Dendritic cell treated with granulocyte-macrophage colony-stimulating factor and Interleukin-4, amounts not matched to agents 40 ng/mL and 50 ng/mL, for 4 days (primary cell): ENCODE measurements around the gene CCNY.

Experiments
- H3K27ac Mint-ChIP-seq: one replicate; pipeline ENCODE4 v1.8.0; 2022; ENCODE audit warnings: mild to moderate bottlenecking, mixed read lengths
- H3K27me3 Mint-ChIP-seq: one replicate; pipeline ENCODE4 v1.8.0; 2022; ENCODE audit warnings: mild to moderate bottlenecking, mixed read lengths
- H3K36me3 Mint-ChIP-seq: one replicate; pipeline ENCODE4 v1.8.0; 2022; ENCODE audit warnings: low read depth, mixed read lengths
- H3K4me1 Mint-ChIP-seq: one replicate; pipeline ENCODE4 v1.8.0; 2022; ENCODE audit warnings: low read depth, mixed read lengths
- H3K4me3 Mint-ChIP-seq: one replicate; pipeline ENCODE4 v1.8.0; 2022; ENCODE audit warnings: mild to moderate bottlenecking, moderate library complexity, mixed read lengths
- H3K9me3 Mint-ChIP-seq: one replicate; pipeline ENCODE4 v1.8.0; 2022; ENCODE audit warnings: mixed read lengths
- intact Hi-C: fragments of 100-400 bp; cut with micrococcal nuclease; formaldehyde crosslinking; loops from one replicate; pipeline ENCODE4 v1.15.0; 2022

Gene CCNY

GRCh38 chr10:35492386-35493195 lies 156.3 kb downstream of the CCNY start:
- intact Hi-C loops: no loop called here
- H3K4me3 Mint-ChIP-seq: no peak overlapping the region
- H3K27ac Mint-ChIP-seq: no peak overlapping the region
- peaks cover 63% of the 10 kb centered on the region for H3K4me1 Mint-ChIP-seq
- H3K9me3 Mint-ChIP-seq: no peaks in the 10 kb centered on the region
- H3K36me3 Mint-ChIP-seq: peaks cover 42% of the 10 kb centered on the region
- H3K27me3 Mint-ChIP-seq: no peaks in the 10 kb centered on the region

DNA sequence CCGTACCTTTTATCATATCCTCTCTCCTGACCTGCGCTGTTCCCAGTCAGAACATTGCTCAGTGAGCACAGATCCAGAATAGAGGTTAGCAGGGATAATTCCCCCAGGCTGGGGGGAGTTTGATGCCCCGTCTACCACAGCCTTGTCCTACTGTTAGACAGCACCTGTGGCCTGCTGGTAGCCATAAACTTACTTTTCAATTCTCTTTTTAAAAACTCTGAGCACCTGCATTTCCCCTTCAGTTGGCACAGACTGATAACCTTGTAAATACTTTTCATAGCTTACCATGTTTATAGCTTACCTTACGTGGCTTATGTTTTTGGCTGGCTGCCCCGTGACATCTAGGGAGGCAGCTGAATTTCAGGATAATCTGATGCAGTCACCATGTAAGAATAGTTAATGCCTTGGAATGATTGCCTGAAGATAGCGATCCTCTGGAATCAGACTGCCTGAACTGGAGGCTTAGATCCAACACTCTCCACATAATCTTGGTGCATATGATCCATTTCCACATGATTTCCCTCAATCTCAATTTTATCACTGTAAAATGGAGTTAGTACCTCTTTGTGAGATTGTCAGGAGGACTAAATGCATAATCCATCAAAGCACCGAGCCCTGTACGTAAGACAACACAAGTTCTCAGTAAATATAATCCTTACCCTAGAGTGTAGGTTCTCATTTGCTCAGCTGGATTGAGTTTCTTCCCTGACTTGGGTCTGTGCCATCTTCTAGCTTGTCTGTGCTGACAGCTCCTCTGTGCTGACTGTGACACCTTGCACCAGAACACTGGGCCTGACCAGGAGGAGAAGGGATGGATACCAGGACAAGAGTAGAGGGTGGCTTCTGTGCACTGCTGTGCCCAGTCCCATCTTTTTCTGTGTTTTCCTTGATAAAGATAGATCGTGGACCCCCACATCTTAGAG lies 157.1 kb downstream of the CCNY start:
- intact Hi-C loops: no loop called here
- H3K9me3 Mint-ChIP-seq: no peaks in the 10 kb centered on the region
- H3K27me3 Mint-ChIP-seq: no peaks in the 10 kb centered on the region
- H3K4me3 Mint-ChIP-seq: no peak overlapping the region
- no peak overlapping the region for H3K27ac Mint-ChIP-seq
- peaks cover 61% of the 10 kb centered on the region for H3K4me1 Mint-ChIP-seq
- peaks cover 39% of the 10 kb centered on the region for H3K36me3 Mint-ChIP-seq

- Mint-ChIP-seq H3K27me3 (no peaks in the 10 kb centered on the region), H3K4me3 (peak overlapping the region; percentile 52), H3K27ac (peak overlapping the region; percentile 78), H3K9me3 (no peaks in the 10 kb centered on the region), H3K36me3 (peaks cover 35% of the 10 kb centered on the region), H3K4me1 (peaks cover 77% of the 10 kb centered on the region)
- intact Hi-C loops: no loop called here
Measured at GRCh38 chr10:35495521-35496119, 159.3 kb downstream of the CCNY start.

DNA sequence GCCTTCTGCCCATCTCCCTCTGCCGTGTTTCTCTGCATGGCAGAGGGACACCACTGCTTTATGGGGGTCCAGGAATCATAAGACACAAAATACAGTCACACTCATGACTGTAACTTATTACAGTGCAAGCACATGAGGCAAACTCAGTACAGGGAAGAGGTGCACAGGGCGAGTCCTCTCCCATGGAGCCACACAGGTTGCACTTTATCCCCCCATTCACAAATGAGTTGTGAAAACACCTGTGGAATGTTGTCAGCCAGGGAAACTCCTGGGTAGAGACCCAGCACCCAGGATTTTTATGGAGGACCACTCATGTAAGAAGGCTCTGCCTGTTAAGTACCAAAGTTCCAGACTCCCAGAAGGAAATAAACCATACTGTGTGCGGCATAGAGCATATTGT lies 161.6 kb downstream of the CCNY start:
- Mint-ChIP-seq H3K27ac (no peak overlapping the region), H3K9me3 (no peaks in the 10 kb centered on the region), H3K36me3 (peaks cover 30% of the 10 kb centered on the region), H3K4me1 (peaks cover 73% of the 10 kb centered on the region), H3K4me3 (no peak overlapping the region), H3K27me3 (no peaks in the 10 kb centered on the region)
- intact Hi-C loops: no loop called here

DNA sequence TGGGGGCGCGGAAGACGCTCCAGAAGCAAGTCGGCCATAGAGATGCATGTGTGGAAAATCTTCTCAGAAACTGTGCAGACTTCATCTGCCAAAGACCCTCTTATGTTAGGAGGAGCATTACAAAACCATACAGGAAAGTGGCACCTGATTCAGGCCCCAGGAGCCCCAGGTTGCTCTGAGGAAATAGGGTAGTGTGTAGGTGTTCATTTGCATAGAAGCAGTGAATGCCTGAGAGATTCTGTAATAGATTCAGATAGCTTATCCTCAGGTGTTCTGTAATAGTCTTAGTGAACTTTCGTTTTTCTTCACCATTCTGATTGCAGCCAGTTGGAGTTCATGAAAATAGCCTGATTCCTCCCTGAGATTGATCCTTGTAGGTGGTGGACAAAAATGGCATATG lies 162.4 kb downstream of the CCNY start:
- peaks cover 35% of the 10 kb centered on the region for H3K36me3 Mint-ChIP-seq
- H3K27me3 Mint-ChIP-seq: no peaks in the 10 kb centered on the region
- H3K9me3 Mint-ChIP-seq: no peaks in the 10 kb centered on the region
- intact Hi-C loops: no loop called here
- no peak overlapping the region for H3K27ac Mint-ChIP-seq
- H3K4me3 Mint-ChIP-seq: no peak overlapping the region
- peaks cover 65% of the 10 kb centered on the region for H3K4me1 Mint-ChIP-seq

- Mint-ChIP-seq H3K36me3 (peaks cover 44% of the 10 kb centered on the region), H3K4me1 (peaks cover 48% of the 10 kb centered on the region), H3K4me3 (no peak overlapping the region), H3K27me3 (no peaks in the 10 kb centered on the region), H3K9me3 (no peaks in the 10 kb centered on the region), H3K27ac (no peak overlapping the region)
- intact Hi-C loops: no loop called here
Measured at GRCh38 chr10:35501923-35502322, 165.6 kb downstream of the CCNY start.

DNA sequence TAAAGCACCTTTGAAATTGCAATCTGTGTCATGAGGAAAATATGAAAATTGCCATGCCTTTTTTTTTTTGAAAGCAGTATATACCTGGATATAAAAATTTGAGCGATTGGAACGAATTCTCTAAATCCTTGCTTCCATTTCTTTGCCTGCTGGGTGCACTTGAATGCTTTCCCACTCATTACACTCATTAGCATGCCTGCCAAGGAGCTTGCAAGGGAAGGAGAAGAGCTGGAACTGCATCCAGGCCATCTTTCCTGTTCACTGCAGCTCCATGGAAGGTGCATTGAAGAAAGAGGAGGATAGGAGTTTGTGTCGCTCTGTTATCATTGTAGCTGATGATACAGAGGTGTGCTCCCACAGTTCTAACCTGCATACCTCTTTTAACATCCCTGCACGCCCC lies 166.4 kb downstream of the CCNY start:
- H3K9me3 Mint-ChIP-seq: no peaks in the 10 kb centered on the region
- H3K4me1 Mint-ChIP-seq: peaks cover 47% of the 10 kb centered on the region
- H3K4me3 Mint-ChIP-seq: no peak overlapping the region
- no peaks in the 10 kb centered on the region for H3K27me3 Mint-ChIP-seq
- intact Hi-C loops: no loop called here
- peaks cover 44% of the 10 kb centered on the region for H3K36me3 Mint-ChIP-seq
- no peak overlapping the region for H3K27ac Mint-ChIP-seq

- Mint-ChIP-seq H3K36me3 (peaks cover 46% of the 10 kb centered on the region), H3K4me1 (peaks cover 48% of the 10 kb centered on the region), H3K27me3 (no peaks in the 10 kb centered on the region), H3K4me3 (no peak overlapping the region), H3K27ac (no peak overlapping the region), H3K9me3 (no peaks in the 10 kb centered on the region)
- intact Hi-C loops: no loop called here
Measured at GRCh38 chr10:35503578-35503977, 167.3 kb downstream of the CCNY start.

DNA sequence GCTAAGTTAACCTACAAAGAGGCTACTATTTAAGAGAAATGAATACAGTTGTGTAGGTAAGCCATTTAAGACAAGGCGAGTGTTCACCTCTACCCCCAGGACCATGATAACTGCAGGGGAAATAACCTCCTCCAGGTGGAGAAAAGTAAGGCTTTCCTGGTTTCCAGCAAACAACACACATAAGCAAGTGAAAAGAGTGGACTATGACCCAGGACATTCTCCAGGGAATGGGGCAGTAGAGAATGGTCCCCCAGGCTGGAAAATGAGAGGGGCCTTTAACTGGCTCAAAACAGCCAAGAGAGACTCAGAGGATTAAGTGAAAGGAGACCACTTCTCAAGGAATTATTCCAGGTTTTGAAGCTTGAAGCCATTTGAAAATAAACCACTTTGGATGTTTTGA lies 167.8 kb downstream of the CCNY start:
- H3K36me3 Mint-ChIP-seq: peaks cover 41% of the 10 kb centered on the region
- no peaks in the 10 kb centered on the region for H3K27me3 Mint-ChIP-seq
- H3K4me1 Mint-ChIP-seq: peaks cover 43% of the 10 kb centered on the region
- H3K9me3 Mint-ChIP-seq: no peaks in the 10 kb centered on the region
- no peak overlapping the region for H3K27ac Mint-ChIP-seq
- no peak overlapping the region for H3K4me3 Mint-ChIP-seq
- intact Hi-C loops: no loop called here

GRCh38 chr10:35505241-35505873 lies 169.0 kb downstream of the CCNY start:
- Mint-ChIP-seq H3K9me3 (no peaks in the 10 kb centered on the region), H3K36me3 (peaks cover 42% of the 10 kb centered on the region), H3K4me1 (peaks cover 30% of the 10 kb centered on the region), H3K4me3 (no peak overlapping the region), H3K27me3 (no peaks in the 10 kb centered on the region), H3K27ac (no peak overlapping the region)
- intact Hi-C loops: no loop called here

DNA sequence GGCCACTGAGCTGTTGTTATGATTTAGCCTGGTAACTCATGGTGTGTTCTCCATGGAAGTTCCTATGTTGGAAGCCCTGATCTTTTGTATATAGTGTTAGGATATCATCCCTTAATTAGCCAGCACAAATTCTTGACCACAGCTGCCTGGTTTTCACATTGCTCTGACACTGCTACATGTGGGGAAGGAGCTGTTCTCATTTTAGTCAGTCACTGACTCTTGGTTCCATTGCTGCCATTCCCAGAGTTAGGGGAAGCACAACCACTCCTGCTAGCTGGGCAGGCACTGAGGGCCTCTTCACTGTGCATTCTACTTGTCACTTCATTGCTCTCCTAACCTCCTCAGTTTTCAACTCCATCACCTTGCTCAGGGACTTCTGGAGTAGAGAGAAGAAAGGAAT lies 170.4 kb downstream of the CCNY start:
- intact Hi-C loops: no loop called here

GRCh38 chr10:35507519-35508109 lies 171.3 kb downstream of the CCNY start:
- no peak overlapping the region for H3K27ac Mint-ChIP-seq
- no peak overlapping the region for H3K4me3 Mint-ChIP-seq
- peaks cover 41% of the 10 kb centered on the region for H3K36me3 Mint-ChIP-seq
- intact Hi-C loops: no loop called here
- H3K9me3 Mint-ChIP-seq: no peaks in the 10 kb centered on the region
- no peaks in the 10 kb centered on the region for H3K27me3 Mint-ChIP-seq
- peaks cover 38% of the 10 kb centered on the region for H3K4me1 Mint-ChIP-seq

More for the DNA sequence above, 170.4 kb downstream of the CCNY start:
- H3K9me3 Mint-ChIP-seq: no peaks in the 10 kb centered on the region
- H3K36me3 Mint-ChIP-seq: peaks cover 46% of the 10 kb centered on the region
- H3K4me1 Mint-ChIP-seq: peaks cover 33% of the 10 kb centered on the region
- no peak overlapping the region for H3K4me3 Mint-ChIP-seq
- peak overlapping the region; percentile 27 for H3K27ac Mint-ChIP-seq
- no peaks in the 10 kb centered on the region for H3K27me3 Mint-ChIP-seq

GRCh38 chr10:35508647-35509046 lies 172.3 kb downstream of the CCNY start:
- H3K4me1 Mint-ChIP-seq: peaks cover 41% of the 10 kb centered on the region
- no peaks in the 10 kb centered on the region for H3K9me3 Mint-ChIP-seq
- H3K36me3 Mint-ChIP-seq: peaks cover 33% of the 10 kb centered on the region
- intact Hi-C loops: no loop called here
- no peaks in the 10 kb centered on the region for H3K27me3 Mint-ChIP-seq
- no peak overlapping the region for H3K4me3 Mint-ChIP-seq
- no peak overlapping the region for H3K27ac Mint-ChIP-seq
